ENCODE measurements around the gene ANKRD63.

Gene ANKRD63

DNA sequence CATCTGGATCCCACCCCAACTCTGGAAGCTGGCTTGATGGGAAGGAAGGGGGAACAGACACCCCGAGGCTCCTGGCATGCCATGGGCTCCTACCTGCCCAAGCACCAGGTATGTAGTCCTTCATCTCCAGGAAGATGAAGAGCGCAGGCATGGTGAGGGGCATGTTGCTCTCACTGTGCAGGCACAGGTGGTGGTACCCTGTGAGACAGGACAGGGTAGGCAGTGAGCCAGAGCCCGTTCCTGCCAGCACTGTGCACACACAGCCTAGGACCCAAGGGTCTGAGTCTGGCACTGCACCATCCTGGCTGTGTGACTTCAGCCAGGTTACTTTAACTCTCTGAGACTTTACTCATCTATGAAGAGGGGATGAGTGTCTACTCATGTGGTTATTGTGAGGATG lies 9.4 kb upstream of the ANKRD63 start:
- Histone ChIP-seq H3K4me1 (ENCODE audit: control insufficient read depth in 2 of 2, insufficient read depth in 1 of 2, low read depth in 1 of 2, low read length in 2 of 2) (peaks cover 19 to 41% of the 10 kb centered on the region in 2 donors), H2AFZ (ENCODE audit: low read length) (no peak overlapping the region), H3K23ac (ENCODE audit: low read depth, low read length, poor library complexity) (no peak overlapping the region), H2AK5ac (ENCODE audit: low read depth, low read length) (peak overlapping the region; percentile 96), H3K36me3 (replicated peaks in 1 of 2; ENCODE audit: control insufficient read depth in 2 of 2, insufficient read depth in 2 of 2, low read length in 2 of 2) (no peaks in the 10 kb centered on the region), H3K27ac (replicated peaks; ENCODE audit: low read length) (no peak overlapping the region), H4K8ac (ENCODE audit: low read depth, low read length) (no peak overlapping the region), H2BK120ac (ENCODE audit: low read depth, low read length) (peak overlapping the region; percentile 61), H3K4me2 (ENCODE audit: insufficient read depth, low read length, poor library complexity, severe bottlenecking) (no peak overlapping the region), H2BK5ac (ENCODE audit: low read length) (no peak overlapping the region), H3K18ac (ENCODE audit: low read length) (peak overlapping the region; percentile 6), H3K14ac (ENCODE audit: low read length) (no peak overlapping the region), H4K91ac (ENCODE audit: low read depth, low read length, poor library complexity) (no peak overlapping the region), H3K4ac (ENCODE audit: low read length) (peak overlapping the region; percentile 47), H2BK12ac (ENCODE audit: low read length) (no peak overlapping the region), H3K79me1 (ENCODE audit: low read depth, low read length) (no peaks in the 10 kb centered on the region), H3K9ac (ENCODE audit: low read depth, low read length, poor library complexity) (no peak overlapping the region), H2BK15ac (ENCODE audit: low read length) (no peak overlapping the region), H3K9me3 (replicated peaks in 1 of 2; ENCODE audit: control insufficient read depth in 2 of 2, insufficient read depth in 1 of 2, low read depth in 1 of 2, low read length in 2 of 2) (peaks cover 0 to 1% of the 10 kb centered on the region in 2 donors), H3K27me3 (ENCODE audit: control insufficient read depth in 3 of 3, insufficient read depth in 3 of 3, low read depth in 1 of 3, low read length in 3 of 3) (peaks cover 0 to 23% (median 0%) of the 10 kb centered on the region in 3 experiments), H3K4me3 (ENCODE audit: low read length in 2 of 2) (no peak overlapping the region)
- DNase-seq (ENCODE audit: low spot score), result no peak
- no CpG with 5 or more reads among the region's 3 CpGs for WGBS, 2 donors (ENCODE audit: extremely low coverage in 2 of 2, insufficient read length in 2 of 2, insufficient replicate concordance in 1 of 2)

DNA sequence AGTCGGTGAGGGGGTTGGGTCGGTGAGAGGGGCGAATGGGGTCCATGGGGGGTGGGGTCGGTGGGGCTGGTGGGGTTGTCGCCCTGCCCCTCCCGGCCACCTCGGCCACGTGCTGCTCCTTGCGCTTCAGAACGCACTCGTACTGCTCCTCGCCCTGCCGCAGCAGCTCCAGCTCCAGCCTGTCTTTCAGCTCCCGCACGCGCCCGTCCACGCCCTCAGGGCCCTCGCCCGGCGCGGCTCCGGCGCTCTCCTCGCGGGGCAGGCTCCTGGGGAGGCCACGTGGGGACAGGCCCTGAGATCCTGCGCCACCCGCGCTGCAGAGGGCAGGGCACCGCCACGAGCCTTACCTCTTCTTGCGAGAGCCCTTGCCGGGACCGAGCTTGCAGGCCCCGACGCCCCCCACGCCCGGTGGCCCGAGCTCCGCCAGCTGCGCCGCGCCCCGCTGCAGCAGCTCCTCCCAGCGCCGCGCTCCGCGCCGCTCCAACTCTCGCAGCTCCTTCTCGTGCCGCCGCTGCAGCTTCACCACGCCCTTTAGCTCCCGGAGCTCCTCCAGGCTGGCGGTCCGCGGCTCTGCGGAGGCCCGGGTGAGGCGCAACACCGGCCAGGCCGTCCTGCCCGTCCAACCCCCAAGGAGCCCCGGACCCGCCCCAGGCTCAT lies 8.2 kb upstream of the ANKRD63 start:
- H3K4me1 ChIP-seq (ENCODE audit: control insufficient read depth in 2 of 2, insufficient read depth in 1 of 2, low read depth in 1 of 2, low read length in 2 of 2), result peaks cover 22 to 52% of the 10 kb centered on the region in 2 donors
- peaks cover 0 to 23% (median 0%) of the 10 kb centered on the region in 3 experiments for H3K27me3 ChIP-seq (ENCODE audit: control insufficient read depth in 3 of 3, insufficient read depth in 3 of 3, low read depth in 1 of 3, low read length in 3 of 3)
- H3K14ac ChIP-seq (ENCODE audit: low read length), result peak overlapping the region; percentile 99

DNA sequence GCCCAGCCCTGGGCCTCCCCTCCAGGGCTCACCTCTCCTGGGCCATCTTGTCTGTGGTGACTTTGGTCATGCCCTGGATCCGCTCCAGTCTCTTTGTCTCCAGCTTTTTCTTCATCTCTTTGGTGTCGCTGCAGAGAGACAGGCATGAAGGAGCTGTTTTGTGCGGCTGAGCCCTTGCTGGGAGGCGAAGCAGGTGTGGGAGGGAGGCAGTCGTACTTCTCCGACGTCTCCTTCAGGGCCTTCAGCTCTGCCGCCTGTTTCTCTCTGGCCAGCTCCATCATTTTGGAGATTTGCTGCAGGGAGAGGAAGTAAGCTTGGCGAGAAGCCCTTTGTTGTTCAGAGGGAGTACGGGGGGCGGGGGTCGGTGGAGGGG lies 7.7 kb upstream of the ANKRD63 start:
- H2BK5ac ChIP-seq (ENCODE audit: low read length), result peak overlapping the region; percentile 13
- H3K14ac ChIP-seq (ENCODE audit: low read length), result no peak overlapping the region
- no peak overlapping the region for H4K91ac ChIP-seq (ENCODE audit: low read depth, low read length, poor library complexity)
- peaks cover 25 to 56% of the 10 kb centered on the region in 2 donors for H3K4me1 ChIP-seq (ENCODE audit: control insufficient read depth in 2 of 2, insufficient read depth in 1 of 2, low read depth in 1 of 2, low read length in 2 of 2)
- no peaks in the 10 kb centered on the region for H3K79me1 ChIP-seq (ENCODE audit: low read depth, low read length)
- DNase-seq (ENCODE audit: low spot score), result no peak
- H2AK5ac ChIP-seq (ENCODE audit: low read depth, low read length), result no peak overlapping the region
- H2BK12ac ChIP-seq (ENCODE audit: low read length), result no peak overlapping the region
- H2BK15ac ChIP-seq (ENCODE audit: low read length), result peak overlapping the region; percentile 79
- H3K18ac ChIP-seq (ENCODE audit: low read length), result peak overlapping the region; percentile 73
- H3K4ac ChIP-seq (ENCODE audit: low read length), result no peak overlapping the region
- no peak overlapping the region for H3K23ac ChIP-seq (ENCODE audit: low read depth, low read length, poor library complexity)
- no CpG with 5 or more reads among the region's 12 CpGs for WGBS, 2 donors (ENCODE audit: extremely low coverage in 2 of 2, insufficient read length in 2 of 2, insufficient replicate concordance in 1 of 2)
- no peak overlapping the region for H3K27ac ChIP-seq (replicated peaks; ENCODE audit: low read length)
- no peaks in the 10 kb centered on the region for H3K36me3 ChIP-seq (replicated peaks in 1 of 2; ENCODE audit: control insufficient read depth in 2 of 2, insufficient read depth in 2 of 2, low read length in 2 of 2)
- peaks cover 0 to 23% (median 0%) of the 10 kb centered on the region in 3 experiments for H3K27me3 ChIP-seq (ENCODE audit: control insufficient read depth in 3 of 3, insufficient read depth in 3 of 3, low read depth in 1 of 3, low read length in 3 of 3)
- H2BK120ac ChIP-seq (ENCODE audit: low read depth, low read length), result no peak overlapping the region
- H4K8ac ChIP-seq (ENCODE audit: low read depth, low read length), result no peak overlapping the region
- no peak overlapping the region for H3K4me2 ChIP-seq (ENCODE audit: insufficient read depth, low read length, poor library complexity, severe bottlenecking)
- no peak overlapping the region for H3K9ac ChIP-seq (ENCODE audit: low read depth, low read length, poor library complexity)
- peaks cover 0 to 1% of the 10 kb centered on the region in 2 donors for H3K9me3 ChIP-seq (replicated peaks in 1 of 2; ENCODE audit: control insufficient read depth in 2 of 2, insufficient read depth in 1 of 2, low read depth in 1 of 2, low read length in 2 of 2)
- peak overlapping the region; percentile 80 for H2AFZ ChIP-seq (ENCODE audit: low read length)
- no peak overlapping the region for H3K4me3 ChIP-seq (ENCODE audit: low read length in 2 of 2)

More for the DNA sequence above, 8.2 kb upstream of the ANKRD63 start:
- Histone ChIP-seq H3K4me2 (ENCODE audit: insufficient read depth, low read length, poor library complexity, severe bottlenecking) (peak overlapping the region; percentile 93), H3K27ac (replicated peaks; ENCODE audit: low read length) (no peak overlapping the region), H3K9ac (ENCODE audit: low read depth, low read length, poor library complexity) (peak overlapping the region; percentile 75), H2AFZ (ENCODE audit: low read length) (peak overlapping the region; percentile 80), H3K18ac (ENCODE audit: low read length) (peak overlapping the region; percentile 100), H3K9me3 (replicated peaks in 1 of 2; ENCODE audit: control insufficient read depth in 2 of 2, insufficient read depth in 1 of 2, low read depth in 1 of 2, low read length in 2 of 2) (peaks cover 0 to 1% of the 10 kb centered on the region in 2 donors), H2BK120ac (ENCODE audit: low read depth, low read length) (peak overlapping the region; percentile 94), H3K79me1 (ENCODE audit: low read depth, low read length) (no peaks in the 10 kb centered on the region), H4K91ac (ENCODE audit: low read depth, low read length, poor library complexity) (no peak overlapping the region), H3K36me3 (replicated peaks in 1 of 2; ENCODE audit: control insufficient read depth in 2 of 2, insufficient read depth in 2 of 2, low read length in 2 of 2) (no peaks in the 10 kb centered on the region), H3K4ac (ENCODE audit: low read length) (peak overlapping the region; percentile 60), H2BK5ac (ENCODE audit: low read length) (peak overlapping the region; percentile 16), H2AK5ac (ENCODE audit: low read depth, low read length) (peak overlapping the region; percentile 96), H2BK12ac (ENCODE audit: low read length) (peak overlapping the region; percentile 77), H3K4me3 (ENCODE audit: low read length in 2 of 2) (peak overlapping the region in 1 of 2 donors; percentile 70), H4K8ac (ENCODE audit: low read depth, low read length) (peak overlapping the region; percentile 75), H2BK15ac (ENCODE audit: low read length) (peak overlapping the region; percentile 79), H3K23ac (ENCODE audit: low read depth, low read length, poor library complexity) (peak overlapping the region; percentile 95)
- peak; percentile 62 for DNase-seq (ENCODE audit: low spot score)
- WGBS, 2 donors (ENCODE audit: extremely low coverage in 2 of 2, insufficient read length in 2 of 2, insufficient replicate concordance in 1 of 2), result no CpG with 5 or more reads among the region's 68 CpGs

DNA sequence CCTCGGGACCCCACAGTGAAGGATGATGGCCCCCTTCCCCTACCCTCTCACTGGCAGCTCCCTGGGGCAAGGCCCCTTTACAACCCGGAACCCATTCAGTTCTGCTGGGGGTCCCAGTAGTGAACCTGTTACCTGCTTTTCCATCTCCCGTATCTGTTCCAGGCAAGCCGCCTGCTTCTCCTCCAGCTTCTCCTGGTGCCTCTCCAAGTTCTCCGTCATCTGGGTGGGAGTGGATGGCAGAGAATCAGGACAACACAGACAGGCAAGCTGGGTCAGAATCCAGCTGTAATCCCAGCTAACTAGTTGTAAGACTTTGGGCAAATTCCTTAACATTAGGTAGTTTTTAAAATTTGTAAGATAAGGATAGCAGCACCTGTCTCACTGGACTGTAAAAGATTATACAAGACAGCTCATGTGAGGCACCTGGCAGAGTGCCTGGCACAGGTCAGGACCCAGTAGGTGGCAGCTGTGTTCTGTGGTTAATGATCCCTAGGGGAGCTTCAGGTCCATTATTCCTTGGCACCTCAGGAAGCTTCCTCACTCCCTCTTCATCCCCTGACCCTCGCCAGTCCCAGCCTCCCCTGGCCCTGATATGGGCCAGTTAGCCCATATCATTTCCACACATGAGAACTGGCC lies 6.4 kb upstream of the ANKRD63 start:
- Histone ChIP-seq H2AK5ac (ENCODE audit: low read depth, low read length) (peak overlapping the region; percentile 66), H4K91ac (ENCODE audit: low read depth, low read length, poor library complexity) (no peak overlapping the region), H3K9ac (ENCODE audit: low read depth, low read length, poor library complexity) (no peak overlapping the region), H3K4me2 (ENCODE audit: insufficient read depth, low read length, poor library complexity, severe bottlenecking) (no peak overlapping the region), H2BK120ac (ENCODE audit: low read depth, low read length) (no peak overlapping the region), H3K4me3 (ENCODE audit: low read length in 2 of 2) (no peak overlapping the region), H3K4me1 (ENCODE audit: control insufficient read depth in 2 of 2, insufficient read depth in 1 of 2, low read depth in 1 of 2, low read length in 2 of 2) (peaks cover 23 to 52% of the 10 kb centered on the region in 2 donors), H3K9me3 (replicated peaks in 1 of 2; ENCODE audit: control insufficient read depth in 2 of 2, insufficient read depth in 1 of 2, low read depth in 1 of 2, low read length in 2 of 2) (no peaks in the 10 kb centered on the region), H3K14ac (ENCODE audit: low read length) (no peak overlapping the region), H3K27ac (replicated peaks; ENCODE audit: low read length) (no peak overlapping the region), H3K27me3 (ENCODE audit: control insufficient read depth in 3 of 3, insufficient read depth in 3 of 3, low read depth in 1 of 3, low read length in 3 of 3) (peaks cover 0 to 27% (median 0%) of the 10 kb centered on the region in 3 experiments), H2AFZ (ENCODE audit: low read length) (no peak overlapping the region), H2BK12ac (ENCODE audit: low read length) (no peak overlapping the region), H3K23ac (ENCODE audit: low read depth, low read length, poor library complexity) (no peak overlapping the region), H3K4ac (ENCODE audit: low read length) (no peak overlapping the region), H3K79me1 (ENCODE audit: low read depth, low read length) (no peaks in the 10 kb centered on the region), H4K8ac (ENCODE audit: low read depth, low read length) (no peak overlapping the region), H3K18ac (ENCODE audit: low read length) (no peak overlapping the region), H2BK5ac (ENCODE audit: low read length) (no peak overlapping the region), H3K36me3 (replicated peaks in 1 of 2; ENCODE audit: control insufficient read depth in 2 of 2, insufficient read depth in 2 of 2, low read length in 2 of 2) (no peaks in the 10 kb centered on the region), H2BK15ac (ENCODE audit: low read length) (no peak overlapping the region)
- DNase-seq (ENCODE audit: low spot score), result no peak
- WGBS, 2 donors (ENCODE audit: extremely low coverage in 2 of 2, insufficient read length in 2 of 2, insufficient replicate concordance in 1 of 2), result no CpG with 5 or more reads among the region's 6 CpGs
